Mesothelial cell of epicardium (in vitro differentiated cells): ENCODE measurements around the gene CRELD2. TPM values are rescaled to one million over a fixed set of nuclear protein-coding genes. Genes with fewer than 3 reads are reported as not detected.
A peak's percentile ranks its signal among the peaks of the same experiment; 100 is the strongest.

Experiments
- DNase-seq, 2 experiments: peaks; one replicate each; pipeline ENCODE4 v3.0.0; 2021; ENCODE audit warnings: low spot score in 2 of 2; ENCODE audit not compliant: unreplicated experiment in 2 of 2
- H3K27ac Mint-ChIP-seq: 2 replicates; pipeline ENCODE4 v1.8.0; 2021; ENCODE audit warnings: mixed read lengths
- H3K27me3 Mint-ChIP-seq: 2 replicates; pipeline ENCODE4 v1.8.0; 2021; ENCODE audit warnings: low read depth, mixed read lengths
- H3K36me3 Mint-ChIP-seq: 2 replicates; pipeline ENCODE4 v1.8.0; 2021; ENCODE audit warnings: mixed read lengths
- H3K4me1 Mint-ChIP-seq: 2 replicates; pipeline ENCODE4 v1.8.0; 2021; ENCODE audit warnings: mixed read lengths
- H3K4me3 Mint-ChIP-seq: 2 replicates; pipeline ENCODE4 v1.8.0; 2021; ENCODE audit warnings: mild to moderate bottlenecking, moderate library complexity, mixed read lengths
- H3K9me3 Mint-ChIP-seq: 2 replicates; pipeline ENCODE4 v1.8.0; 2021; ENCODE audit warnings: mixed read lengths
- CTCF ChIP-seq: fragments of 200-600 bp; sonication (generic); IDR thresholded peaks from one replicate; pipeline ENCODE4 v1.5.0; 2021; ENCODE audit warnings: antibody characterized with exemption; ENCODE audit not compliant: unreplicated experiment
- total RNA-seq: library from RNA; stranded (reverse); gene quantifications from 3 replicates; pipeline ENCODE4 v1.2.1, GENCODE V29; 2021

The CRELD2 gene
- total RNA-seq, 1 donor from 2014 or later, result 41.4 TPM

- Mint-ChIP-seq H3K27me3 (no peaks in the 10 kb centered on the region), H3K27ac (no peak overlapping the region), H3K4me3 (no peak overlapping the region), H3K9me3 (no peaks in the 10 kb centered on the region), H3K4me1 (peaks cover 4% of the 10 kb centered on the region), H3K36me3 (peaks cover 6% of the 10 kb centered on the region)
- no peak for TF ChIP-seq CTCF
- DNase-seq, result no peak
Measured at GRCh38 chr22:49915610-49916009, 2.8 kb upstream of the CRELD2 start.

- peak overlapping the region; percentile 81 for H3K4me3 Mint-ChIP-seq
- DNase-seq, result no peak
- H3K27ac Mint-ChIP-seq, result no peak overlapping the region
- TF ChIP-seq CTCF, result no peak
- no peaks in the 10 kb centered on the region for H3K9me3 Mint-ChIP-seq
- no peaks in the 10 kb centered on the region for H3K27me3 Mint-ChIP-seq
- peaks cover 4% of the 10 kb centered on the region for H3K4me1 Mint-ChIP-seq
- peaks cover 10% of the 10 kb centered on the region for H3K36me3 Mint-ChIP-seq
Measured at GRCh38 chr22:49916831-49917230, 1.6 kb upstream of the CRELD2 start.

- Mint-ChIP-seq H3K4me3 (peak overlapping the region; percentile 64), H3K9me3 (no peaks in the 10 kb centered on the region), H3K27ac (no peak overlapping the region), H3K36me3 (peaks cover 7% of the 10 kb centered on the region), H3K4me1 (peaks cover 4% of the 10 kb centered on the region), H3K27me3 (no peaks in the 10 kb centered on the region)
- TF ChIP-seq CTCF, result no peak
- peak in 1 of 2 experiments; percentile 26 for DNase-seq
Measured at GRCh38 chr22:49918911-49919881, 762 bp downstream of the CRELD2 start.

- Mint-ChIP-seq H3K27me3 (no peaks in the 10 kb centered on the region), H3K27ac (no peak overlapping the region), H3K4me3 (peak overlapping the region; percentile 34), H3K9me3 (no peaks in the 10 kb centered on the region), H3K4me1 (peaks cover 4% of the 10 kb centered on the region), H3K36me3 (peaks cover 5% of the 10 kb centered on the region)
- TF ChIP-seq CTCF, result no peak
- no peak for DNase-seq
Measured at GRCh38 chr22:49920859-49921258, 2.4 kb downstream of the CRELD2 start.

- no peak for DNase-seq
- no peak for TF ChIP-seq CTCF
- Mint-ChIP-seq H3K4me1 (peaks cover 4% of the 10 kb centered on the region), H3K36me3 (peaks cover 5% of the 10 kb centered on the region), H3K9me3 (no peaks in the 10 kb centered on the region), H3K4me3 (no peak overlapping the region), H3K27me3 (no peaks in the 10 kb centered on the region), H3K27ac (no peak overlapping the region)
Measured at GRCh38 chr22:49921508-49922278, 3.3 kb downstream of the CRELD2 start.
